Transverse colon (tissue), 4 donors: ENCODE data around the gene PLCB1. TPM values are rescaled to one million over a fixed set of nuclear protein-coding genes. Genes with fewer than 3 reads are reported as not detected.
"Not testable (repeated sequence)": the region's sequence is repeated elsewhere in the genome, so short reads cannot be mapped to it uniquely, and the experiment has no call there.

Source experiments
- DNase-seq: peaks from one replicate; pipeline ENCODE4 v3.0.0-alpha.2; 2019
- H3K27ac ChIP-seq, 4 donors: fragments of 200-600 bp; sonication (generic); 2 replicates each; pipeline ENCODE4 v1.5.1; 2016 to 2018; ENCODE audit warnings: inconsistent platforms in 4 of 4
- H3K27me3 ChIP-seq: fragments of 200-600 bp; sonication (generic); 2 replicates; pipeline ENCODE4 v1.5.1; 2017; ENCODE audit warnings: inconsistent platforms
- H3K36me3 ChIP-seq, 4 donors: fragments of 200-600 bp; sonication (generic); 2 replicates each; pipeline ENCODE4 v1.5.1; 2017 to 2019; ENCODE audit warnings: inconsistent platforms in 4 of 4
- H3K4me1 ChIP-seq, 4 donors: fragments of 200-600 bp; sonication (generic); 2 replicates each; pipeline ENCODE4 v1.5.1; 2017 to 2020; ENCODE audit warnings: inconsistent platforms in 4 of 4
- H3K4me3 ChIP-seq, 4 donors: fragments of 200-600 bp; sonication (generic); 1 replicate in 1 of 4; 2 replicates in 3 of 4; pipeline versions ENCODE4 v1.5.1 to v1.6.1; 2017 to 2019; ENCODE audit warnings: inconsistent platforms in 4 of 4
- H3K9me3 ChIP-seq, 2 donors: fragments of 200-600 bp; sonication (generic); 2 replicates each; pipeline ENCODE4 v1.5.1; 2017 to 2019; ENCODE audit warnings: inconsistent platforms in 2 of 2
- EP300 ChIP-seq: sonication (generic); formaldehyde crosslinking; IDR thresholded peaks from one replicate; pipeline ENCODE4 v1.6.1; 2017; ENCODE audit warnings: antibody characterized with exemption, low read depth
- POLR2A ChIP-seq: fragments of 450-650 bp; IDR thresholded peaks from one replicate; pipeline ENCODE4 v1.6.1; 2016; ENCODE audit warnings: antibody characterized with exemption, mild to moderate bottlenecking, moderate library complexity
- POLR2AphosphoS5 ChIP-seq, 3 donors: sonication (generic); formaldehyde crosslinking; IDR thresholded peaks; one replicate each; pipeline ENCODE4 v1.6.1; 2016; ENCODE audit warnings: antibody characterized with exemption in 3 of 3
- WGBS, 2 donors: methylation state at CpG; one replicate each; pipeline ENCODE4 v1.1.5; 2018; ENCODE audit warnings: low coverage in 1 of 2; 5-methylcytosine and 5-hydroxymethylcytosine counted together
- in situ Hi-C, 4 donors: fragments of 200-750 bp; cut with MboI; loops; one replicate each; pipeline versions ENCODE4 v1.15.0 to v1.15.1; 2017; ENCODE audit warnings: low sequenced_read_pairs in 3 of 4, low pct_ligation_motif_present in 1 of 4, low pct_unique_long_range_greater_than_20kb in 1 of 4
- intact Hi-C: fragments of 100-400 bp; cut with DNase I; formaldehyde crosslinking; loops from one replicate; pipeline ENCODE4 v1.15.1; 2023; ENCODE audit warnings: low total_unique reads
- total RNA-seq, 4 donors: library from RNA; depleted of rRNA; stranded (reverse); fragments of >200 nt; gene quantifications; one replicate each; pipeline ENCODE4 v1.1.0, GENCODE V29; 2016
- TF ChIP-seq, protein P1 (sequence below), 5 experiments: fragments of 200-600 bp in 3 of 5; fragments of 450-650 bp in 2 of 5; sonication (generic) in 3 of 5; IDR thresholded peaks; 1 replicate in 2 of 5; 2 replicates in 3 of 5; pipeline ENCODE4 v1.5.1; 2016 to 2017; ENCODE audit warnings: antibody characterized with exemption in 5 of 5, inconsistent platforms in 3 of 5, mild to moderate bottlenecking in 2 of 5, moderate library complexity in 1 of 5

The PLCB1 gene
- total RNA-seq, 4 donors from 2014 or later: 13.1 to 18.6 (median 15.8) TPM

DNA sequence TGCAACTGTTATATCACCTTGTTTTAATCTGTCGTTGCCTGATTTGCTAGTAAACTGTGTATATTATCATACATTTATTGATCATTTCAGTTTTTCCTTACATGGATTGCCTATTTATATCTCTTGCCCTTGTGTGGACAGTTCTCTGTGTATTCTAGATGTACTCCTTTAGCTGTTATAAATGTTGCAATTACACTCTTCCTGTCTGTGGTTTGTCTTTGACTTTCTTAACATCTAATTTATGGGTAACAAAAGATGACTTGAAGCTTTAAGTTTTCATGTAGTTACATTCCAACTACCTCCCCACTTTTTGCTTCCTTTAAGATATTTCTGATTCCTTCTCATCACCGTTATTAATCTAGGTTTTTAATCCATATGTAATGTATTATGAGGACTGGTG is 22.6 kb downstream of the PLCB1 start:
- Histone ChIP-seq H3K27me3 (no peaks in the 10 kb centered on the region), H3K4me1 (peaks cover 0 to 48% (median 22%) of the 10 kb centered on the region in 4 donors), H3K4me3 (no peak overlapping the region), H3K27ac (no peak overlapping the region), H3K9me3 (no peaks in the 10 kb centered on the region), H3K36me3 (no peaks in the 10 kb centered on the region)
- intact Hi-C loops: no loop called here
- in situ Hi-C loops: no loop called here
- TF ChIP-seq, protein P1, sequence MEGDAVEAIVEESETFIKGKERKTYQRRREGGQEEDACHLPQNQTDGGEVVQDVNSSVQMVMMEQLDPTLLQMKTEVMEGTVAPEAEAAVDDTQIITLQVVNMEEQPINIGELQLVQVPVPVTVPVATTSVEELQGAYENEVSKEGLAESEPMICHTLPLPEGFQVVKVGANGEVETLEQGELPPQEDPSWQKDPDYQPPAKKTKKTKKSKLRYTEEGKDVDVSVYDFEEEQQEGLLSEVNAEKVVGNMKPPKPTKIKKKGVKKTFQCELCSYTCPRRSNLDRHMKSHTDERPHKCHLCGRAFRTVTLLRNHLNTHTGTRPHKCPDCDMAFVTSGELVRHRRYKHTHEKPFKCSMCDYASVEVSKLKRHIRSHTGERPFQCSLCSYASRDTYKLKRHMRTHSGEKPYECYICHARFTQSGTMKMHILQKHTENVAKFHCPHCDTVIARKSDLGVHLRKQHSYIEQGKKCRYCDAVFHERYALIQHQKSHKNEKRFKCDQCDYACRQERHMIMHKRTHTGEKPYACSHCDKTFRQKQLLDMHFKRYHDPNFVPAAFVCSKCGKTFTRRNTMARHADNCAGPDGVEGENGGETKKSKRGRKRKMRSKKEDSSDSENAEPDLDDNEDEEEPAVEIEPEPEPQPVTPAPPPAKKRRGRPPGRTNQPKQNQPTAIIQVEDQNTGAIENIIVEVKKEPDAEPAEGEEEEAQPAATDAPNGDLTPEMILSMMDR (IDR thresholded peaks at IDR 0.05): no peak
- TF ChIP-seq POLR2A: no peak
- TF ChIP-seq EP300: no peak
- DNase-seq: no peak
- 84 to 90% methylated on average over 1 to 2 of the region's 2 CpGs for WGBS, 2 donors

DNA sequence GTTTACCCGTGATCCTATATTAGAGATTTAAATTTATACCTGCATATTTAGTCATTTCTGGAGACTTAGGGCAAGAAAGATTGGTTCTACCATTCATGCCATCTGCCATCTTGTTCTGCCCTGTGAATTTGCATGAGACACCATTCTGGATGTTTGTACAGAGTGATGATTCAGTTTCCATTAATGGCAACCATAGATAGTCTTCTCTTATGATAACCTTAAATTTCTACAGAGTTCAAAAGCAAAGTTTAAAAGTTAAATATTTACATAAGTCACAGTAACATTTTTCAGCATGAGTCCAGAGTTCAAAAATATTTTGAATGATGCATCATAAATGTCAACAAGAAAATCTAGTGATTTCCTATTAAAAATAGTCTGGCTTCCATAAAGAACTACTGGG is 23.2 kb downstream of the PLCB1 start:
- peaks cover 0 to 48% (median 22%) of the 10 kb centered on the region in 4 donors for H3K4me1 ChIP-seq
- no peaks in the 10 kb centered on the region for H3K27me3 ChIP-seq
- no peaks in the 10 kb centered on the region for H3K36me3 ChIP-seq
- no peak for DNase-seq
- H3K9me3 ChIP-seq: no peaks in the 10 kb centered on the region
- intact Hi-C loops: no loop called here
- no peak overlapping the region for H3K4me3 ChIP-seq
- 77% methylated on average over 1 of the region's 1 CpG; no CpG with 5 or more reads in 1 of the 2 donors for WGBS, 2 donors
- in situ Hi-C loops: no loop called here
- TF ChIP-seq EP300 (no peak), POLR2AphosphoS5 (IDR thresholded peaks at IDR 0.05) (no peak), POLR2A (no peak)
- TF ChIP-seq, protein P1 (IDR thresholded peaks at IDR 0.05): no peak
- no peak overlapping the region for H3K27ac ChIP-seq

- WGBS, 2 donors: 40 to 60% methylated on average over 1 to 2 of the region's 2 CpGs
- no peak overlapping the region for H3K4me3 ChIP-seq
- H3K9me3 ChIP-seq: no peaks in the 10 kb centered on the region
- intact Hi-C loops (no loop called here), in situ Hi-C loops (no loop called here)
- peak overlapping the region in 3 of 4 donors; percentile 13 to 39 (median 30) for H3K27ac ChIP-seq
- H3K27me3 ChIP-seq: no peaks in the 10 kb centered on the region
- H3K36me3 ChIP-seq: no peaks in the 10 kb centered on the region
- TF ChIP-seq EP300 (no peak), POLR2A (no peak), POLR2AphosphoS5 (IDR thresholded peaks at IDR 0.05) (no peak)
- TF ChIP-seq, protein P1 (IDR thresholded peaks at IDR 0.05): no peak
- no peak for DNase-seq
- peaks cover 0 to 48% (median 22%) of the 10 kb centered on the region in 4 donors for H3K4me1 ChIP-seq
Observed at GRCh38 chr20:8155812-8156211, 23.7 kb downstream of the PLCB1 start.

DNA sequence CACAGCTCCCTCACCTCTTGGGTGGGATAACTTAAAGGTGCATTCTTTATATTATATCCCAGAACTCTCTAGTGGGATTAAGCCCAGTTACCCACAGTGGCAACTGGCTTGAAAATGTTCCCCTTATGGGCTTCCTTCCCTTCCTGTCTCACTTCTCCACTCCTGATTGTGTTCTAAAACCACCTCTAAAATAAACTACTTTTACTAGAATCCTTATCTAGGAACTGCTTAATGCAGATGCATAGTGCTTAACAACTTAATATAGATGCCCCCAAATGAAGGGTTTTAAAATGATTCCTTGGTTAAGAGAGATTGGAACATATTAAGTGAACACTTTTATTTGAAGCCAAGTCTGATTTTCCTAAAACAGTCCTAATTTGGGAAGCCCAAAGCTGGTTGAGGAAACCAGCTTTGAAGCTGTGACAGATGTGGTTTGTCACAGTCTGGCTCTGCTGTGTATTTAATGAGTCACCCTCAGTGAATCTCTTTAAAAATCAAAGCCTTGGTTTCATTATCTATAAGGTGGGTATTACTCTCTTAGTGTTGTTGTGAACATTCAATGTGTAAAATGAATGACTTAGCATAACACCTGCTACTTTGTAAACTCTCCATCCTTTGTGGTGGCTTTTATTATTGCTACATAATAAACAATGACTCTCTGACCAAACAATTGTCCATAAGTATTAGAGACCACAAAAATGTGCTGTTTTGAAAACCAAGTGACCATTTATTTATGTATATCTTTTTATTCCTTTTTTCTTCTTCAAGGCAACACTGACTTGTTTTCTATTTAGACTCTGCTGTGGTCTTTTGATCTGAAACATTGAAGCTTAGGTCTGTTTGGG is 24.4 kb downstream of the PLCB1 start:
- H3K4me1 ChIP-seq: peaks cover 0 to 50% (median 23%) of the 10 kb centered on the region in 4 donors
- H3K36me3 ChIP-seq: no peaks in the 10 kb centered on the region
- no peak overlapping the region for H3K4me3 ChIP-seq
- intact Hi-C loops (no loop called here), in situ Hi-C loops (no loop called here)
- no peaks in the 10 kb centered on the region for H3K9me3 ChIP-seq
- DNase-seq: no peak
- H3K27ac ChIP-seq: peak overlapping the region in 3 of 4 donors; percentile 13 to 39 (median 30)
- no peaks in the 10 kb centered on the region for H3K27me3 ChIP-seq
- TF ChIP-seq EP300 (no peak), POLR2AphosphoS5 (IDR thresholded peaks at IDR 0.05) (no peak)

DNA sequence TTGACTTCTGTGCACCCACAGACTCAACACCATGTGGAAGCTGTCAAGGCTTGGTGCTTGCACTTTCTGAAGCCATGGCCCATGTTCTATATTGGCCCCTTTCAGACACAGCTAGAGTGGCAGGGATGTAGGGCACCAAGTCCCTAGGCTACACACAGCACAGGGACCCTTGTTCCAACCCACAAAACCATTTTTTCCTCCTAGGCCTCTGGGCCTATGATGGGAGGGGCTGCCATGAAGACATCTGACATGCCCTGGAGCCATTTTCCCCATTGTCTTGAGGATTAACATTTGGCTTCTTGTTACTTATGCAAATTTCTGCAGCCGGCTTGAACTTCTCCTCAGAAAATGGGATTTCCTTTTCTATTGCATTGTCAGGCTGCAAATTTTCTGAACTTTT is 27.2 kb downstream of the PLCB1 start:
- peaks cover 3 to 30% (median 17%) of the 10 kb centered on the region in 4 donors for H3K4me1 ChIP-seq
- 91 to 100% methylated on average over 1 of the region's 1 CpG for WGBS, 2 donors
- intact Hi-C loops, H3K27me3 ChIP-seq, H3K27ac ChIP-seq, in situ Hi-C loops, H3K9me3 ChIP-seq, H3K4me3 ChIP-seq, H3K36me3 ChIP-seq, DNase-seq: not testable (repeated sequence)
